Measurements from ENCODE around the gene AGMO.

Gene AGMO

GRCh38 chr7:15245831-15246230 is 316.0 kb downstream of the AGMO start:
- H3K4me3 ChIP-seq (ENCODE audit: low read depth, low read length) = no peak overlapping the region
- no peak for DNase-seq (ENCODE audit: low read depth, low spot score)
- in situ Hi-C loops (cut with HindIII; ENCODE audit: low sequenced_read_pairs) = no loop called here
- no peak for TF ChIP-seq CTCF (IDR thresholded peaks at IDR 0.05; ENCODE audit: low read depth, low read length)

GRCh38 chr7:15239801-15240200 is 322.0 kb downstream of the AGMO start:
- no peak overlapping the region for H3K4me3 ChIP-seq (ENCODE audit: low read depth, low read length)
- no peak for TF ChIP-seq CTCF (IDR thresholded peaks at IDR 0.05; ENCODE audit: low read depth, low read length)
- in situ Hi-C loops (cut with HindIII; ENCODE audit: low sequenced_read_pairs) = no loop called here
- DNase-seq (ENCODE audit: low read depth, low spot score) = no peak

GRCh38 chr7:15236952-15237351 is 324.9 kb downstream of the AGMO start:
- H3K4me3 ChIP-seq (ENCODE audit: low read depth, low read length) = no peak overlapping the region
- in situ Hi-C loops (cut with HindIII; ENCODE audit: low sequenced_read_pairs) = no loop called here
- DNase-seq (ENCODE audit: low read depth, low spot score) = no peak
- no peak for TF ChIP-seq CTCF (IDR thresholded peaks at IDR 0.05; ENCODE audit: low read depth, low read length)

GRCh38 chr7:15234431-15234830 is 327.4 kb downstream of the AGMO start:
- H3K4me3 ChIP-seq (ENCODE audit: low read depth, low read length) = no peak overlapping the region
- no peak for TF ChIP-seq CTCF (IDR thresholded peaks at IDR 0.05; ENCODE audit: low read depth, low read length)
- no peak for DNase-seq (ENCODE audit: low read depth, low spot score)
- in situ Hi-C loops (cut with HindIII; ENCODE audit: low sequenced_read_pairs) = no loop called here

GRCh38 chr7:15228831-15229230 is 333.0 kb downstream of the AGMO start:
- no peak overlapping the region for H3K4me3 ChIP-seq (ENCODE audit: low read depth, low read length)
- TF ChIP-seq CTCF (IDR thresholded peaks at IDR 0.05; ENCODE audit: low read depth, low read length) = no peak
- in situ Hi-C loops (cut with HindIII; ENCODE audit: low sequenced_read_pairs) = no loop called here
- no peak for DNase-seq (ENCODE audit: low read depth, low spot score)

GRCh38 chr7:15225981-15226380 is 335.8 kb downstream of the AGMO start:
- in situ Hi-C loops (cut with HindIII; ENCODE audit: low sequenced_read_pairs) = no loop called here
- H3K4me3 ChIP-seq (ENCODE audit: low read depth, low read length) = no peak overlapping the region
- no peak for TF ChIP-seq CTCF (IDR thresholded peaks at IDR 0.05; ENCODE audit: low read depth, low read length)
- no peak for DNase-seq (ENCODE audit: low read depth, low spot score)

GRCh38 chr7:15219758-15220157 is 342.1 kb downstream of the AGMO start:
- H3K4me3 ChIP-seq (ENCODE audit: low read depth, low read length) = no peak overlapping the region
- DNase-seq (ENCODE audit: low read depth, low spot score) = no peak
- in situ Hi-C loops (cut with HindIII; ENCODE audit: low sequenced_read_pairs) = no loop called here
- no peak for TF ChIP-seq CTCF (IDR thresholded peaks at IDR 0.05; ENCODE audit: low read depth, low read length)
